Transverse colon (tissue), 4 donors: ENCODE results near the gene SFTPA1.

ENCODE experiments used
- EP300 ChIP-seq: sonication (generic); formaldehyde crosslinking; IDR thresholded peaks from one replicate; pipeline ENCODE4 v1.6.1; 2017; ENCODE audit warnings: antibody characterized with exemption, low read depth
- POLR2A ChIP-seq: fragments of 450-650 bp; IDR thresholded peaks from one replicate; pipeline ENCODE4 v1.6.1; 2016; ENCODE audit warnings: antibody characterized with exemption, mild to moderate bottlenecking, moderate library complexity
- POLR2AphosphoS5 ChIP-seq, 3 donors: sonication (generic); formaldehyde crosslinking; IDR thresholded peaks; one replicate each; pipeline ENCODE4 v1.6.1; 2016; ENCODE audit warnings: antibody characterized with exemption in 3 of 3
- TF ChIP-seq, protein P1 (sequence below), 5 experiments: fragments of 200-600 bp in 3 of 5; fragments of 450-650 bp in 2 of 5; sonication (generic) in 3 of 5; IDR thresholded peaks; 1 replicate in 2 of 5; 2 replicates in 3 of 5; pipeline ENCODE4 v1.5.1; 2016 to 2017; ENCODE audit warnings: antibody characterized with exemption in 5 of 5, inconsistent platforms in 3 of 5, mild to moderate bottlenecking in 2 of 5, moderate library complexity in 1 of 5

DNA sequence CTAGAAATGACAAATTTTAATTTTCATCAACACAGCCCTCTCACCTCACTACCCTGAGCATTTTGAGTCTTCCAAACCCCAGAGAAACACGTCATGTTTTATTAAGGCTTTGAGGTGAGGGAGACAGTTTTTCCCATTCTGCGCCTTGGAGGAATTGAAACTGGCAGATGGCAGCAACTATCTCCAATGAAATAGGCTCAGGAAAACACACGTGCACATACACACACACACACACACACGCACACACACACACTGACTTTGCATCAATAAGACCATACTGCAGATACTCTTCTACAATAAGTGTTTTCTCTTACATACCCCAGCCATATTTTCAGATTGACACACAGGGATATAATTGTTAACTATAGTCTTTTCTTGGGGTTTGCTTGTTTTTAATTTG, 47.3 kb upstream of the SFTPA1 start:
- TF ChIP-seq, protein P1, sequence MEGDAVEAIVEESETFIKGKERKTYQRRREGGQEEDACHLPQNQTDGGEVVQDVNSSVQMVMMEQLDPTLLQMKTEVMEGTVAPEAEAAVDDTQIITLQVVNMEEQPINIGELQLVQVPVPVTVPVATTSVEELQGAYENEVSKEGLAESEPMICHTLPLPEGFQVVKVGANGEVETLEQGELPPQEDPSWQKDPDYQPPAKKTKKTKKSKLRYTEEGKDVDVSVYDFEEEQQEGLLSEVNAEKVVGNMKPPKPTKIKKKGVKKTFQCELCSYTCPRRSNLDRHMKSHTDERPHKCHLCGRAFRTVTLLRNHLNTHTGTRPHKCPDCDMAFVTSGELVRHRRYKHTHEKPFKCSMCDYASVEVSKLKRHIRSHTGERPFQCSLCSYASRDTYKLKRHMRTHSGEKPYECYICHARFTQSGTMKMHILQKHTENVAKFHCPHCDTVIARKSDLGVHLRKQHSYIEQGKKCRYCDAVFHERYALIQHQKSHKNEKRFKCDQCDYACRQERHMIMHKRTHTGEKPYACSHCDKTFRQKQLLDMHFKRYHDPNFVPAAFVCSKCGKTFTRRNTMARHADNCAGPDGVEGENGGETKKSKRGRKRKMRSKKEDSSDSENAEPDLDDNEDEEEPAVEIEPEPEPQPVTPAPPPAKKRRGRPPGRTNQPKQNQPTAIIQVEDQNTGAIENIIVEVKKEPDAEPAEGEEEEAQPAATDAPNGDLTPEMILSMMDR (IDR thresholded peaks at IDR 0.05), result no peak
- TF ChIP-seq POLR2A (no peak), POLR2AphosphoS5 (IDR thresholded peaks at IDR 0.05) (no peak), EP300 (no peak)
